ENCODE results near the gene IL7R. TPM values are rescaled to one million over a fixed set of nuclear protein-coding genes. Genes with fewer than 3 reads are reported as not detected.

Gene IL7R
- total and polyA plus RNA-seq, 2 of the 4 experiments (the other 2 are of a cell fraction): 40.7 to 71.7 TPM

- BruUV-seq (replicated peaks): no TSS peak
- no peak for DNase-seq
- Histone ChIP-seq H3K9me3 (ENCODE audit: control insufficient read depth, insufficient read depth, low read length) (no peaks in the 10 kb centered on the region), H2BK5ac (ENCODE audit: low read depth, low read length, poor library complexity, severe bottlenecking) (no peak overlapping the region), H4K20me1 (ENCODE audit: insufficient read depth, low read length) (no peaks in the 10 kb centered on the region), H2AK9ac (replicated peaks; ENCODE audit: low read depth, low read length, poor library complexity) (no peak overlapping the region), H3K4ac (ENCODE audit: low read depth, low read length) (no peak overlapping the region), H3K9ac (ENCODE audit: low read depth, low read length) (no peak overlapping the region), H3K79me1 (ENCODE audit: low read depth in 1 of 2, low read length in 2 of 2) (no peaks in the 10 kb centered on the region), H3K9me1 (ENCODE audit: insufficient read depth, low read length) (no peaks in the 10 kb centered on the region), H2BK20ac (ENCODE audit: low read depth, low read length) (no peak overlapping the region), H4K8ac (ENCODE audit: low read depth in 2 of 2, low read length in 2 of 2) (no peak overlapping the region), H3K23ac (ENCODE audit: low read depth, low read length) (no peak overlapping the region), H3K18ac (ENCODE audit: low read depth, low read length) (no peak overlapping the region), H3K4me1 (ENCODE audit: control insufficient read depth, insufficient read depth, low read length) (no peaks in the 10 kb centered on the region), H3K27ac (ENCODE audit: insufficient read depth, low read length) (no peak overlapping the region), H3K36me3 (ENCODE audit: control insufficient read depth, insufficient read depth, low read length) (no peaks in the 10 kb centered on the region), H4K5ac (ENCODE audit: low read depth, low read length) (no peak overlapping the region), H2AFZ (replicated peaks; ENCODE audit: low read length, poor library complexity) (no peak overlapping the region), H3K56ac (ENCODE audit: extremely low read depth, insufficient read depth, low read length) (no peak overlapping the region), H3K27me3 (ENCODE audit: control insufficient read depth, insufficient read depth, low read length) (peaks cover 1% of the 10 kb centered on the region; the same call in 1 of the 2 replicates), H4K91ac (ENCODE audit: insufficient read depth, low read depth, low read length) (no peak overlapping the region), H3K4me2 (ENCODE audit: low read depth, low read length) (no peak overlapping the region), H3K4me3 (ENCODE audit: insufficient read depth, low read depth, low read length) (no peak overlapping the region), H2BK15ac (ENCODE audit: low read depth, low read length) (no peak overlapping the region), H2BK120ac (ENCODE audit: low read depth, low read length) (no peak overlapping the region), H2AK5ac (ENCODE audit: low read depth, low read length) (no peak overlapping the region), H3K14ac (replicated peaks; ENCODE audit: low read depth, low read length) (no peak overlapping the region)
- no peak for TF ChIP-seq CHD1 (IDR thresholded peaks at IDR 0.05; ENCODE audit: low read depth, low read length)
- TF ChIP-seq BHLHE40 (IDR thresholded peaks at IDR 0.05; ENCODE audit: low read depth, low read length): no peak
- TF ChIP-seq ELK1 (IDR thresholded peaks at IDR 0.05; ENCODE audit: borderline replicate concordance, low read depth, low read length): no peak
- TF ChIP-seq MAZ (IDR thresholded peaks at IDR 0.05; ENCODE audit: borderline replicate concordance, low read depth, low read length): no peak
- no peak for TF ChIP-seq MAFK (IDR thresholded peaks at IDR 0.05; ENCODE audit: low read depth, low read length)
- no peak for TF ChIP-seq CTCF (conservative IDR thresholded peaks at IDR 0.05; ENCODE audit: low read depth, low read length)
- no peak for TF ChIP-seq NFE2L2 (IDR thresholded peaks at IDR 0.05; ENCODE audit: low read depth, low read length)
- TF ChIP-seq POLR2A (IDR thresholded peaks at IDR 0.05; ENCODE audit: low read depth, low read length): no peak
- TF ChIP-seq CEBPB (IDR thresholded peaks at IDR 0.05; ENCODE audit: low read depth, low read length): no peak
- no peak for TF ChIP-seq SMC3 (IDR thresholded peaks at IDR 0.05; ENCODE audit: low read depth, low read length)
- TF ChIP-seq RCOR1 (IDR thresholded peaks at IDR 0.05; ENCODE audit: insufficient replicate concordance, low read length): no peak
- no peak for TF ChIP-seq MXI1 (IDR thresholded peaks at IDR 0.05; ENCODE audit: borderline replicate concordance, low read depth, low read length)
- no peak for TF ChIP-seq FOS (IDR thresholded peaks at IDR 0.05; ENCODE audit: low read depth, low read length)
- TF ChIP-seq USF2 (IDR thresholded peaks at IDR 0.05; ENCODE audit: low read depth, low read length): no peak
- no peak for TF ChIP-seq RFX5 (IDR thresholded peaks at IDR 0.05; ENCODE audit: low read depth, low read length)
- TF ChIP-seq RAD21 (IDR thresholded peaks at IDR 0.05; ENCODE audit: low read length): no peak
- intact Hi-C loops (cut with micrococcal nuclease): no loop called here
- POLR2A ChIA-PET (ENCODE audit: unreplicated experiment): no interaction called here
- in situ Hi-C loops (cut with MboI; ENCODE audit: low sequenced_read_pairs): no loop called here
- dilution Hi-C loops (cut with HindIII; ENCODE audit: low sequenced_read_pairs, unreplicated experiment): no loop called here
- ATAC-seq (ENCODE audit: low read depth): no peak
- 20% methylated on average over 1 of the region's 4 CpGs; no CpG with 5 or more reads in 1 of the 2 experiments for WGBS, 2 experiments (ENCODE audit: extremely low coverage in 2 of 2, insufficient read length in 1 of 2)
- CTCF ChIA-PET: interaction anchor here (0.7 kb wide), 1 partner anchor 384 kb away, joined by 3 read pairs; no protein-coding TSS in a partner anchor
Measured at GRCh38 chr5:35830587-35830986, 26.1 kb upstream of the IL7R start.
